NCI-H2107 treated with DMSO at 0.1 percent for 48 hours (cell line): Measurements from ENCODE around the gene SNX33.
A peak's percentile ranks its signal among the peaks of the same experiment; 100 is the strongest.

ENCODE experiments used
- DNase-seq: peaks from one replicate; lab custom pipeline; 2025; ENCODE audit not compliant: unreplicated experiment; lab: John Stamatoyannopoulos, UW

Gene SNX33

DNA sequence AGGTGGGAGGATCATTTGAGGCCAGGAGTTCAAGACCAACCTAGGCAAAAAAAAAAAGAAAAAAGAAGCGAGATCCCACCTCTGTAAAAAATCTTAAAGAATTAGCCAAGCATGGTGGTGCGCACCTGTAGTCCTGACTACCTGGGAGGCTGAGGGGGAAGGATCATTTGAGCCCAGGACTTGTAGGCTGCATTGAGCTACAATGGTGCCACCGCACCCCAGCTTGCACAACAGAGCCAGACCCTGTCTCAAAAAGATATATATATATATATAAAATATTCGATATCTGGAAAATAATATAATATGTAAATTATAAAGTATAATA, 6.6 kb upstream of the SNX33 start:
- DNase-seq, result no peak

DNA sequence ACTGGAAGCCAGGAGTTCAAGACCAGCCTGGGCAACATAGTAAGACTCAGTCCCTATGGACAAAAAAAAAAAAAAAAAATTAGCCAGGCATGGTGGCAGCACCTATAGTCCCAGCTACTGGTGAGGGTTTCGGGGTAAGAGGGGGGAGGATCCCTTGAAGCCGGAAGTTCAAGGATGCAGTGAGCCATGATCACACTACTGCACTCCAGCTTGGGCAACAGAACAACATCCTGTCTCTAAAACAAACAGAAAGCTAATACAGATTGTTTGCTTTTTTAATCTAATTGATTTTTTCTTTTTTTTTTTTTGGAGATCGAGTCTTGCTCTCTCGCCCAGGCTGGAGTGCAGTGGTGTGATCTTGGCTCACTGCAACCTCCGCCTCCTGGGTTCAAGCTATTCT, 6.1 kb upstream of the SNX33 start:
- no peak for DNase-seq

DNA sequence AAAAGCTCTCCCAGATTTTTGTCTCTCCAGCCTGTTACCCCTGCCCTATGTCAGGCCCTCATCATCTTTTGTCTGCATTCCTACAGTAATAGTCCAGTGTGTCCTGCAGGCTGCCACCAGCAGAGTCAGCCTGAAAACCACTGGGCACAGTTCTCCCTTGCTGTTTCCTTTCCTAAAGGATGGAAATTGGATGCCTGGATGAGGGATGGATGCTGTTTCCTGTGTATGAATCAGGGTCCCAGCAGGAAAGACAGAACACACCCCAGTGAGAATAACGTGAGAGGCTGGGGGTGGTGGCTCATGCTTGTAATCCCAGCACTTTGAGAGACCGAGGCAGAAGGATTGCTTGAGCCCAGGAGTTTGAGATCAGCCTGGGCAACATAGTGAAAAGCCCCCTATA, 3.3 kb upstream of the SNX33 start:
- no peak for DNase-seq

DNA sequence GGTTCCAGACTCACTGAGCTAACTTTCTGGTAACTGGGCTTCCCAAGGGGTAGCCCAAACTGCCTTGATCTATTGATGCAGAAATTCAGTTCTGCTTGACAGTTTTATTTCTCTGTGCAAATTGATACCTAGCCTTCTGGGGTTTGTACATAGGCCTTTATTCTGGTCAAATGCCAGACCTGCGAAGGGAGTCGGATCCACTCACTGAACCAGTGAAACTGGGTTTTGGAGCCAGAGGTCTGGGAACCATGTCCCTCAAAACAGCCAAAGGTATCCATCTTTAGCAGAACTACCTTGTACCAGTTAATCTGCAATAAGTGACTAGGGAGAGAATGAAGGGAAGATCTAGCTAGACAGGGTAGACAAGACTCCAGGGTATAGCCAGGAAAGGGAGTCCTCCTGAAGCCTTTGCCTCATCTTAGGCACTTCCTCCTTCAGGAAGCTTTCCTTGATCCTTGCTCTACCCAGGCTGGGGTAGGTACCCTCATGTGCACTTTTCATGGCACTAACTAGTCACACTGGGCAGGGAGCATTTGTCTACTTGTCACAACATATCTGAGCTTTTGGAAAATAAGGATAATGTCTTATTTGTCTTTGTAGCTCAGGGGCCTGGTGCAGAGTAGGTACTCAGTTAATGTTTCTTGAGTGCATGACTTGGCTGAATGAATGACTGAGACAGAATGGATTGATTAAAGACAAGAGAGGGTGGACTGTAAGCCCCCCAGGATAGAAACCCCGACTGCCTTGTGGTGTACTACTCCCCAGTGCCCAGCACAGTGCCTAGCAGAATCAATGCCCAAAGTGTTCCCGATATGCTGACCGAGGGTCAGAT, 1.4 kb upstream of the SNX33 start:
- DNase-seq, result no peak

DNA sequence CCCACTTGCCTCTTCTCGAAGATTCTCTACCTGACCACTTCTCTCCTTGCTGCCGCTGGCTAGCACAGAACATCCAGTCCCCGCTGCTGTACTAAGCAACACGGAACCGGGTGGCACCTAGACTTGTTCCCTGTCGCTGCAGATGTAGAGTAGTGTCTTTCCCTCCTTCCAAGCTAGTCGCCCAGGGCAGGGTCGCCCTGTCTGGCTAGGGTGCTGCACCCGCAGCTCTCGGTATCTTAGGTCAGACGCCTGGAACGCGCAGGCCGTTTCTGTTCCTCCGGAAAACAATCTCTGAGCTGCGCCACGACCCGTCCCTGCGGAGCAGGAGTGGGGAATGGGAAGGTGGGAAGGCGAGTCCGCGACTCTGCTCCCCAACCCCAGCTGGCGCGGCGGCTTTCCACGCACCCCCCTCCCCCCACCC, 758 bp upstream of the SNX33 start:
- no peak for DNase-seq

DNA sequence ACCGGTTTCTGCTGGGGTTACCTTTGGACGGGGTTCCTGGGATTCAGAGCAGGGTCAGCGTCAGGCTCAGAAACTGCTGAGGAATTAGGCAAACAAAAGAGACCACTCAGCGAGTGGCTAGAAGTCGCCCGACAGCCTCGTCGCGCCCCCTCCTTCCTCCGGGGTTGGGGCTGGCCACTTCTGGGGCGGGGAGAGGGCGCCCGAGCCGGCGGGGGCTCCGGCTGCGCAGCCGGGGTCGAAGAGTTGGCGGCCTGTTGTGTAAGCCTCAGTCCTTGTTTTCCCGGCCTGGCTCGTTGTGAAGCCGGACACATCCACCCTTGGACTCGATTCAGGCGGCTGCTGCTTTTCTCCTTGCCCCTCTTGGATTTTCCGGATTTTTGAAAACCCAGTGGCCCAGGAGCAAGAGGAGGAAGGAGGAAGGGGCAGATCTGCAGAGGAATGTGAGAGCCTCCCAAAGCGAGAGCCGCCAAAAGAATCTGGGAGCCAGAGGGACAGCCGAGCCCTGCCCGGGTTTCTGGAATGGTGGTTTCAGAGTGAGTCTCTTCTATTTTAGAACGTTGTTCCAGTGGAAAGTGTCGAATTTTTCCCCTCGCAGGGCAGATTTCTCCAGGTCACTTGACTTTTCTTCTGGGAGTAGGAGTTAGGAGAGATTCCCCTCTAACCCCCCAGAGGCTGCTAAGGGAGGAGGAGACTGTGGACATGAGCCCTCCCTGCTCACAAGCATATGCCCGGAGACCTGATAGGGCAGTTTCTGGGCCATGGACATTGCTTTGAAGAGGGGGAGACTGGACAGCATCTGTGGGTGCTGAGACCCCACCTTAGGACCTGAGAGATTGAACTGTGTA, 666 bp downstream of the SNX33 start:
- no peak for DNase-seq

DNA sequence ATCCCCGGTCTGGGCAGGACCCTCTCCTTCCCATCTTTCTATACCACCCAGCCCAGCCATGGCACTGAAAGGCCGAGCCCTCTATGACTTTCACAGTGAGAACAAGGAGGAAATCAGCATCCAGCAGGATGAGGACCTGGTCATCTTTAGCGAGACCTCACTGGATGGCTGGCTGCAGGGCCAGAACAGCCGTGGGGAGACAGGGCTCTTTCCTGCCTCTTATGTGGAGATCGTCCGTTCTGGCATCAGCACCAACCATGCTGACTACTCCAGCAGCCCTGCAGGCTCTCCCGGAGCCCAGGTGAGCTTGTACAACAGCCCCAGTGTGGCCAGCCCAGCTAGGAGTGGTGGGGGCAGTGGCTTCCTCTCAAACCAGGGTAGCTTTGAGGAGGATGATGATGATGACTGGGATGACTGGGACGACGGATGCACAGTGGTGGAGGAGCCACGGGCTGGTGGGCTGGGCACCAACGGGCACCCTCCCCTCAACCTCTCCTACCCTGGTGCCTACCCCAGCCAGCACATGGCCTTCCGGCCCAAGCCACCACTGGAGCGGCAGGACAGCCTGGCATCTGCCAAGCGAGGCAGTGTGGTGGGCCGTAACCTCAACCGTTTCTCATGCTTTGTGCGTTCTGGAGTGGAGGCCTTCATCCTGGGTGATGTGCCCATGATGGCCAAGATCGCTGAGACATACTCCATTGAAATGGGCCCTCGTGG, 1.5 kb downstream of the SNX33 start:
- no peak for DNase-seq

DNA sequence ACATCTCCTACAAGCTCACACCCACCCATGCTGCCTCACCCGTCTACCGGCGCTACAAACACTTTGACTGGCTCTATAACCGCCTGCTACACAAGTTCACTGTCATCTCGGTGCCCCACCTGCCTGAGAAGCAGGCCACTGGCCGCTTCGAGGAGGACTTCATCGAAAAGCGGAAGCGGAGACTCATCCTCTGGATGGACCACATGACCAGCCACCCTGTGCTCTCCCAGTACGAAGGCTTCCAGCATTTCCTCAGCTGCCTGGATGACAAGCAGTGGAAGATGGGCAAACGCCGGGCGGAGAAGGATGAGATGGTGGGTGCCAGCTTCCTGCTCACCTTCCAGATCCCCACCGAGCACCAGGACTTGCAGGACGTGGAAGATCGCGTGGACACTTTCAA, 2.1 kb downstream of the SNX33 start:
- no peak for DNase-seq

DNA sequence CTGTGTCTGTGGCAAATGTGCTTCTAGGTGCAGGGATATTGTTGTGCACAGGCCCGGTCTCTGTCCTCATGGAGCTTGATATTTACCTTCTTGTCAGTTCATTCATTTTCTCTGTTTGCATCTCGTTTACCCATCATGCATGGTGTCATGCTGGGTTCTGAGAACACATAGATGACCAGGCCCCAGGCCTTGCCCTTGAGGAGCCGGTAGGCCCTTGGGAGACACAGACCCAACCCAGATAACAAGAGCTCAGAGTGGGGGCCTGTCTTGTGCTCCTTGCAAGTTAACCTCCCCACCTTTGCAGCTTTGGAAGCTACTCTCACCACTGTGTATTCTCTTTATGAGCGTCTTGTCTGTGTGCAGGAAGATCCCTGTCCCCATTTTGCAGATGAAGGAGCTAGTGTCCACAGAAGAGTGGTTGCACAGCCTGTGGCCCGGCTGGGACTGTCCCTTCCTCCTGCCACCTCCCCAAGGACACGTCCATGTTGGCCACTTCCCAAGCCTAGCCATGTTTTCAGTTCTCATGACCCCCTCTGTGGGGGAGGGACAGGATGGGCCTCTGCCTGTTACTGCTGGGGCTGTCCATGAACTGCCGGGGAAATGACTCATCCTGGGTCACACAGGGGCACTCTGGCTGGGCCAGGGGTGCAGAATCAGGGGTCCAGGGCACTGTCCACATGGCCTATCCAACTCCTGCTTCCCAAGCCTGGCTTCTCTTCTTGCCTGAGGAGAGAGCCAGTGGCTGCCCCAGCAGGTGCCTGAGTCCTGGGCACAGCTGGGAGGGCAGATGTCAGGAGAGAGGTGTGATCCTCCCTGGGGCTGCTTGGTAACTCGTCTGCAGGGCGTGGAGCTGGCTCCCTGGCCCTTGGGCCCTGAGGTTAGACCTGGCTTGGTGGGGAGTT, 3.4 kb downstream of the SNX33 start:
- DNase-seq, result no peak

DNA sequence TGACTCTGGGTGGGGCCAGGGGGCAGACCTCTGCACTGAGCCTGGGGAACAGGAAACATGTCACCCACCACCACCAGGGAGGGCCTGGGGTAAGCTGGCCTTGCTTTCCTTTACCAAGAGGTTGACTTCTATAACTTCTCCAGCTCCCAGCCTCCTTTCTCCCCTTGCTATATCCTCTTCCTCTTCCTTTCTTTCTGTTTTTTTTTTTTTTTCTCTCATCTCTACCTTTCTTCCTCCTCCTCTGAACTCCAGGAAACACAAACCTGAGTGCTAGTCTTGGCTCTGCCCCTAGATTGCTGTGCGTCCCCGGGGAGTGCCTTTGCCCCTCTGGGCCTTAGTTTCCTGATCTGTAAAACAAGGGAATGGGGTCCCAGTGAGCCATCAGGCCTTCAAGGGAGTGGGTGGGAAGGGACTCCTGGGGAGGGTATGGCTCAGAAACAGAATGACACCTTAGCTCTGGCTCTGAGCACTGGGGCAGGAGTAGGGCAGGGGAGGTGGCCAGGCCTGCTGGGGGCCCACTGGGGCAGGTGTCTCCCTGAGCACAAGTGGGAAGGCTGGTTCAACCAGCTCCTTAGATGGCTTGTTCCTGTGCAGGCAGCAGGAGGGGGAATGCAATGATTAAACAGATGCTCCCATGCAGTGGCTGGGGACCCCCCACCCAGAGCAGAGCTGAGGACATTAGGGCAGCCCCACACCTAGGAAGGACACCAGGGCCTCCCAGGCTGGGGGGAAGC, 4.3 kb downstream of the SNX33 start:
- no peak for DNase-seq

DNA sequence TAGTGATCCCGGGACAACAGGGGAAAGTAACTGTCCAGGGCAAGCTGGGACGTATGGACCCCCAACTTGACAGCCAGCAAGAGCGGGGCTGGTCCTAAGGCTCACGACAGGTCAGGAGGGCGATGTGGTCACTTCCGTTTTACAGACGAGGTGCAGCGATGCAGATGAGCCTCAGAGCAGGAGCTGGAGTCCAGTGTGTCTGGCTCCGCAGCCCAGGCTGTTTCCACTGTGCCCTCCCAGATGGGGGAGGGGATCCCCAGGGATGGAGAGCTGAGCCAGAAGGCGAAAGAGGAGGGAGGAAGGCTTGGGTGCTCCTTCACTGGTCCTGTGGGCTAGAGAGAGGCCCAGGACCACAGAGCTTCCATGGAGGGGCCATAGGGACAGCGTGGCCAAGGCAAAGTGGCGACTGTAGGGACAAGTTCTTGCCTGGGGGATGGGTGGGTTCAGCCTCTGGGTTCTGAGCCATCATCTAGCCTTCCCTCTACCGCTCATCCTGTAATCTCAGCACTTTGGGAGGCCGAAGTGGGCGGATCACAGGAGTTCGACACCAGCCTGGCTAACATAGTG, 5.7 kb downstream of the SNX33 start:
- DNase-seq, result no peak

DNA sequence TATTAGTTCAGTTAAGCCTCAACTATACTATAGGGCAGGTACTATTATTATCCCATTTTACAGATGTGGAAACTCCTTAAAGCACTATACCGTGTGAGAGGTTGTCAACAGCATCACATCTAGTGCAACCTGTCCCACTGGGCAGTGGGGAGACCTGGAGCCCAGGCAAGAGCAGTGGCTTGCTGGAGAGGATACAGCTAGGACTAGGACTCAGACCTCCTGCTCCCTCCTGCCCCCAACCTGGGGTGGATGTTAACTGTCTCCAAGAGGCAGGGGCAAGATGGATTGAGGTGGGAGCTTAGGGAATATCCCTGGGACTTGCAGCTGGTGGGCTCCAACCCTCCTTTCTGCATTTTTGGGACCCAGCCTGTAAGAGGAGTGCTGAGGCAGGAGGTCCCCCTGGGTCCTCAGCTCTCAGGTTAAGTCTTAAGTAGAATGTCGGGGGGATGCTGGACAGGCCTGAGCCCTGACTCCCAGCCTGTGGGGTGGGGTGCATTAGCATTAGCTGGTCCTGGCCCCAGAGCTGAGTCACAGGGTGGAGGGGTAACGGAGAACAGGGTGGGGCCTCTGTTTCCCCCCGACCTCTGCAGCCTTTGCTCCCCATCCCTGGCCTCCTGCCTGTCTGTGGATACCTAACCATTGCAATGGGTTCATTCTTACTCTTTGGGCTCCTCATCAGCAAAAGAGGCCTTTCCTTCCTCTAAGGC, 6.6 kb downstream of the SNX33 start:
- no peak for DNase-seq

DNA sequence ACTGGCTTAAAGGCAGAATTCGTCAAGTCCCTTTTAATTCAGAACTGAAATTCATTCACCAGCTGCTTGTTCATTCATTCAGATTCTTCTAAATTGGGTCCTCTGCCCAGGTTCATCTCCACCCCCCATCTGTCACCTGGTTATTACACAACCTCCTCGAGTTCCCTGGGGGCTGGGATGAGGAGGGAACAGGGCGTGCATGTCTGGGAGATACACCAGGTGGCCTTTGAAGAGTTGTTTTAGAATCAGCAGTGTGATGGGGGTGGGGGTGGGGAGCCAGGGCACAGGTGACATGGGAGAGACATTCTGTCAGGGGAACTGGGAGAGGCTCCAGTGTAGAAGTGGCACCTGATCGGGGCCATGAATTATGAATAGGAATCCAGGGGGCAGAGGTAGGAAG, 8.2 kb downstream of the SNX33 start:
- peak; percentile 48 for DNase-seq

DNA sequence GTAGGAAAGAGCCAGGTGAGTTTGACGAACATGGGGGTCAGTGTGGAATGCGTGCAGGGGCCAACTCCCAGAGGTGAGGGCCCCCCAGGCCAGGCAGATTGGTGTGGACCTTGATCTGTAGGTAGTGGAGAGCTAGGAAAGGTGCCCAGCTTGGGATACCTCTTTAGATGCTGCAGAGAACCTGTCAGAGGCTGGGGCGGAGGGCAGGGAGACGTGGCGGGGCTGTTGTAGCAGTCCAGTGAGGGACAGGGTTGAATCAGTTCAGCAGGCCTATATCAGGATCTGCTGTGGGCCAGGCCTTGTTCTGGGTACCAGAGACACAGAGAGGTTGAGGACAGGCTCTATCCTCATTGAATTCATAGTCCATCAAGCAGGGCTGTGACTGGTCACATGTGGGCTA, 8.6 kb downstream of the SNX33 start:
- DNase-seq, result no peak

DNA sequence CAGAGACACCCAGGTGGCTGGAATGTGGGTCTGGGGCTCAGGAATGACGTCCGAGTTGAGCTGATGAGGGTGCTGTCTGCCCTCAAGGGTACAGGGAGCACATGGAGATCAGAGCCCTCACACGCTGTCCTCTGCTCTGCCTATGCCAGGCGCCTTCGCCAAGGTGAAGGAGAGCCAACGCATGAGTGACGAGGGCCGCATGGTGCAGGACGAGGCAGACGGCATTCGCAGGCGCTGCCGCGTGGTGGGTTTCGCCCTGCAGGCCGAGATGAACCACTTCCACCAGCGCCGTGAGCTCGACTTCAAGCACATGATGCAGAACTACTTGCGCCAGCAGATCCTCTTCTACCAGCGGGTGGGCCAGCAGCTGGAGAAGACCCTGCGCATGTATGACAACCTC, 9.1 kb downstream of the SNX33 start:
- DNase-seq, result no peak

DNA sequence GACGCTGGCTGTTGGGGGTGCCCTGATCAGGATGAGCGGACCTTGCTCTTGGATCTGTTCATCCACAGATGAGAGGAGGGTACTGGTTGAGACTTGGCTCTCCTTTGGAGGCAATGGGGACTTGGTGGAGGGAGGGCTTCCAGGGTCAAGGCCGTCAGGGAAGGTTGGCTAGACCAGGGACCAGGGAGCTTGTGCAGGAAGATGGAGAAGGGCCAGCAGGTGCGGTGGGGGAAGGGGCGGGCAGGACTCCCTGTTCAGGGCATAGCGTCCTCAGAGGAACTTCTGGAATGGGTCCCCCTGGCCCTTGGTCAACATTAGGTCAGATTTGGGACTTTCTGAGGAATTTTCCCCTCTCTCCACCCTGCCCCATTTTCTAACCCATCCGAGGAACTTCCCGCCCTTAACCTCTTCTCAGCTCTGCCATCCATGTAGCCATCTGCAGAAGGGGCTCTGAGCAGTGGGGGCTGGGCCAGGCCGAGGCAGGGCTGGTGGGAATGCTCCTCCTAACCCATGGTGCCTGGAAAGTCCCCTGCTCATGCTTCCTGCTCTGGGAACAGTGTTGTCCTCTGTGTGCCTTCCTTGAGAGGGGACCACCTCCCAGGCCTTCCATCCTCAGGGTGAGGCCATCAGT, 11.5 kb downstream of the SNX33 start:
- DNase-seq, result no peak

DNA sequence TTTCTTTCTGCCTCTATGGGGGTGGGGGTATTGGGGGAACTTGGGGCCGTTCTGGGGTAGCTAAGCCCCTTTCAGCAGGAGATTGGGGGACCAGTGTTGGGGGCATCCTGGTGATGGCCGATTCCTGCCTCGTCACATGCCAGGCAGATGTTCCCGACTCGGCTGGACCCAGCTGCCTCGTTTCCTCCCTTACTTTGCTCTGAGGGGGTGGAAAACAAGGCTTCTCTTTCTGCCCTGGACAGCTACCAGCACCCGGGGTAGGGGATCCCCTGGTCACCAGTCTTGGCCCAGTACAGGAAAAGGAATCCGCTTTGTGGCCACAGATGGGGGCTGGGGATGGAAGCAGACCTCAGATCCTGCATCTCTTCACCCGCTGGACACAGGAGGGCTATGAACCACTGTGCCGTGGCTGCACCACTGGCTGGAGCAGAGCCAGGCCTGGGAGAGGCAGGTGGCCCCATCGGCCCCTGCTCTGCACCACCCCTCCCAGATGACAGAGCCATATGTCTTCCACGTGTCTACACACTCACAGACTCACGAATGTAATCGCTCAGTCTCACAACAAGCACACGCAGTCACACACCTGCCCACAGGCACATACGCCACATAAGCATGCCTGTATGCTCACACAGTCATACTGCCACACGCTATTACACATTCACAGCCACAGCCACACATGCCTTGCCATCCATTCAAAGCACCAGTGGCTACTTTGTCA, 12.4 kb downstream of the SNX33 start:
- DNase-seq, result no peak

DNA sequence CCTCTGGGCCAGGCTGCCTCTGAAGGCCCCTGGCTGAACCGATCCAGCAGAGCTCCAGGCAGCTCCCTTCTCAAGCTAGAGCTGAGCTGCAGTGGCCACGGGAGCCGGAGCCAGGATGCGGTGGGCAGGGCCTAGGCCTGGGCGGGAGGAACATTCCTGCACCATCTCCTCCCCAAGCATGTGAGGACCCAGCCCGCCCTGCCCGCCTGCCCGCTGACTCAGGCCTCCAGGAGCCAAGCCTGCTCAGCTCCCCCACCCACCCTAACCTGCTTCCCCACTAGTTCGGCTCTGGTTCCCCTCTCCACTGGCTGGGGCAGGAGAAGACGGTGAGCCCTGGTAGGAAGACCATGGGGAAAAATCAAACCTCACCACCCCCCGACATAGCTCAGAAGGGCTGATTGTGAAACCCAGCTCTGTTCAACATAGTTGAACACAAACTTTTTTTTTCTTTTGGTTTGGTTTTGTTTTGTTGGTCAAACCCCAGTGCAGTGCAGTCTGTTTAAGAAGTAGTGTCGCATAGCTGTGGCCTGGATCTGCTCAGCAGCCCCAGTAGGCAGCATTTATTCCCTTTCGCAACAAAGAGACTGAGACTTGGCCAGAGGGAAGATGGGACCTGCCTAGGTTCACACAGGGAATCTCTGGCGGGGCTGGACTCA, 13.5 kb downstream of the SNX33 start:
- no peak for DNase-seq
